Measurements from ENCODE around the gene KRTAP9-4. TPM values are rescaled to one million over a fixed set of nuclear protein-coding genes. Genes with fewer than 3 reads are reported as not detected.
"Not testable (repeated sequence)": the region's sequence is repeated elsewhere in the genome, so short reads cannot be mapped to it uniquely, and the experiment has no call there.

KRTAP9-4 gene
- total RNA-seq, 1 experiment from 2014 or later: not detected

- Mint-ChIP-seq H3K36me3 (ENCODE audit: insufficient read depth, unreplicated experiment) (no peaks in the 10 kb centered on the region), H3K27ac (ENCODE audit: low read depth, unreplicated experiment) (no peak within 1 kb of the TSS), H3K9me3 (ENCODE audit: unreplicated experiment) (no peaks in the 10 kb centered on the region), H3K4me1 (ENCODE audit: insufficient read depth, unreplicated experiment) (no peaks in the 10 kb centered on the region), H3K27me3 (ENCODE audit: insufficient read depth, unreplicated experiment) (peaks cover 51% of the 10 kb centered on the region), H3K4me3 (ENCODE audit: unreplicated experiment) (no peak within 1 kb of the TSS)
- no peak for TF ChIP-seq CTCF (IDR thresholded peaks at IDR 0.05; ENCODE audit: unreplicated experiment)
- intact Hi-C loops (cut with micrococcal nuclease): no loop called here
- POLR2A ChIA-PET: no interaction called here
- CTCF ChIA-PET: no interaction called here
- no TSS peak for BruUV-seq (replicated peaks)
- DNase-seq (ENCODE audit: unreplicated experiment): no peak
These were observed 15.6 kb downstream of the KRTAP9-4 start, which contains the start of gene KRTAP9-6 for GRCh38 chr17:41265078-41265477. Gene KRTAP9-6, plus strand, starts transcription at chr17:41265378. Its CDS starts 0 bp downstream, at chr17:41265378.

GRCh38 chr17:41267711-41268110 lies 18.2 kb downstream of the KRTAP9-4 start:
- POLR2A ChIA-PET: no interaction called here
- Mint-ChIP-seq H3K4me3 (ENCODE audit: unreplicated experiment) (no peak overlapping the region), H3K27ac (ENCODE audit: low read depth, unreplicated experiment) (no peak overlapping the region), H3K9me3 (ENCODE audit: unreplicated experiment) (no peaks in the 10 kb centered on the region), H3K4me1 (ENCODE audit: insufficient read depth, unreplicated experiment) (no peaks in the 10 kb centered on the region), H3K27me3 (ENCODE audit: insufficient read depth, unreplicated experiment) (peaks cover 24% of the 10 kb centered on the region), H3K36me3 (ENCODE audit: insufficient read depth, unreplicated experiment) (no peaks in the 10 kb centered on the region)
- no peak for DNase-seq (ENCODE audit: unreplicated experiment)
- no TSS peak for BruUV-seq (replicated peaks)
- CTCF ChIA-PET: no interaction called here
- no peak for TF ChIP-seq CTCF (IDR thresholded peaks at IDR 0.05; ENCODE audit: unreplicated experiment)
- intact Hi-C loops (cut with micrococcal nuclease): no loop called here

DNA sequence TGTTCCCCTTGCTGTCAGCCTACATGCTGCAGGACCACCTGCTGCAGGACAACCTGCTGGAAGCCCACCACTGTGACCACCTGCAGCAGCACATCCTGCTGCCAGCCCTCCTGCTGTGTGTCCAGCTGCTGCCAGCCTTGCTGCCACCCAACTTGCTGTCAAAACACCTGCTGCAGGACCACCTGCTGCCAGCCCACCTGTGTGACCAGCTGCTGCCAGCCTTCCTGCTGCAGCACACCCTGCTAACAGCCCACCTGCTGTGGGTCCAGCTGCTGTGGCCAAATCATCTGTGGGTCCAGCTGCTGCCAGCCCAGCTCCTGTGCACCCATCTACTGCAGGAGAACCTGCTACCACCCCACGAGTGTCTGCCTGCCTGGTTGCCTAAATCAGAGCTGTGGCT lies 21.8 kb downstream of the KRTAP9-4 start:
- CTCF ChIA-PET; H3K27me3 Mint-ChIP-seq (ENCODE audit: insufficient read depth, unreplicated experiment); intact Hi-C loops (cut with micrococcal nuclease): not testable (repeated sequence)

DNA sequence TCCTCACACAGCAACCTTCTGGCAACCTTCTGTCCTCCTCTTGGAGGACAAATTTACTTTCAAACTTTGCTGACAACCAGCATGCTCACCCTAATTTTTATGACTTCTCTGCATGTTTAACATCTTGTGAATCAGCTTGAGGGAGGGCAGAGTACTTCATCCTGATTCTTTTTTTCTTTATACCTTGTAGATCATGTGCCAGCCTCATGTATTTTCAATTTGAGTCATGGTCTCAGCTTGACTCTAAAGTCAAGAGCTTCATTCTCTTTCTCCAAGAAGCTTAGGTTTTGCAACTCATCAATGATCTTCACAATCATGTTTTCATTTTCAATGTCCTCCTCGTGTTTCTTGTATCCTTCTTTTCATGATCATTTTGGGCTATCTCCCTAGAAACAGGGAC lies 22.4 kb downstream of the KRTAP9-4 start:
- H3K27me3 Mint-ChIP-seq (ENCODE audit: insufficient read depth, unreplicated experiment): peaks cover 15% of the 10 kb centered on the region
- no peaks in the 10 kb centered on the region for H3K36me3 Mint-ChIP-seq (ENCODE audit: insufficient read depth, unreplicated experiment)
- no TSS peak for BruUV-seq (replicated peaks)
- no peak for TF ChIP-seq CTCF (IDR thresholded peaks at IDR 0.05; ENCODE audit: unreplicated experiment)
- intact Hi-C loops (cut with micrococcal nuclease): no loop called here
- ChIA-PET CTCF (no interaction called here), POLR2A (no interaction called here)
- H3K27ac Mint-ChIP-seq (ENCODE audit: low read depth, unreplicated experiment): no peak overlapping the region
- DNase-seq (ENCODE audit: unreplicated experiment): no peak
- H3K4me3 Mint-ChIP-seq (ENCODE audit: unreplicated experiment): no peak overlapping the region
- H3K9me3 Mint-ChIP-seq (ENCODE audit: unreplicated experiment): no peaks in the 10 kb centered on the region
- H3K4me1 Mint-ChIP-seq (ENCODE audit: insufficient read depth, unreplicated experiment): no peaks in the 10 kb centered on the region

More for the DNA sequence above, 21.8 kb downstream of the KRTAP9-4 start:
- H3K4me3 Mint-ChIP-seq (ENCODE audit: unreplicated experiment); H3K4me1 Mint-ChIP-seq (ENCODE audit: insufficient read depth, unreplicated experiment); BruUV-seq (replicated peaks); H3K27ac Mint-ChIP-seq (ENCODE audit: low read depth, unreplicated experiment); H3K36me3 Mint-ChIP-seq (ENCODE audit: insufficient read depth, unreplicated experiment); DNase-seq (ENCODE audit: unreplicated experiment); H3K9me3 Mint-ChIP-seq (ENCODE audit: unreplicated experiment); POLR2A ChIA-PET: not testable (repeated sequence)

GRCh38 chr17:41275648-41276190 lies 26.2 kb downstream of the KRTAP9-4 start, which contains the start of gene KRTAP9-7:
Gene KRTAP9-7, plus strand, starts transcription at chr17:41275698. Its CDS starts 0 bp downstream, at chr17:41275698.
- ChIA-PET CTCF (interaction anchor here (0.7 kb wide), 1 partner anchor 86 kb away, joined by 3 read pairs; no protein-coding TSS in a partner anchor), POLR2A (interaction anchor here (1.2 kb wide), 1 partner anchor 104 kb away, joined by 3 read pairs; no protein-coding TSS in a partner anchor)
- H3K27me3 Mint-ChIP-seq (ENCODE audit: insufficient read depth, unreplicated experiment): peaks cover 54% of the 10 kb centered on the region
- H3K9me3 Mint-ChIP-seq (ENCODE audit: unreplicated experiment); H3K4me3 Mint-ChIP-seq (ENCODE audit: unreplicated experiment); BruUV-seq (replicated peaks); H3K27ac Mint-ChIP-seq (ENCODE audit: low read depth, unreplicated experiment); DNase-seq (ENCODE audit: unreplicated experiment); H3K4me1 Mint-ChIP-seq (ENCODE audit: insufficient read depth, unreplicated experiment); H3K36me3 Mint-ChIP-seq (ENCODE audit: insufficient read depth, unreplicated experiment); intact Hi-C loops (cut with micrococcal nuclease): not testable (repeated sequence)
